ENCODE measurements around the gene SMARCC1.
"Not testable (repeated sequence)": the region's sequence is repeated elsewhere in the genome, so short reads cannot be mapped to it uniquely, and the experiment has no call there.

SMARCC1 gene

GRCh38 chr3:47781685-47782445 lies at the start of gene SMARCC1:
SMARCC1 (minus strand) TSS chr3:47781893; CDS start chr3:47781797, 96 bp downstream.
- Histone ChIP-seq H3K9ac (ENCODE audit: low read depth in 1 of 2, low read length in 2 of 2) (peak within 1 kb of the TSS; percentile 78 to 97), H3K4me1 (ENCODE audit: control insufficient read depth in 1 of 2, insufficient read depth in 2 of 2, low read length in 2 of 2) (peaks cover 15 to 20% of the 10 kb centered on the region in 2 donors), H3K27me3 (ENCODE audit: control insufficient read depth in 1 of 2, insufficient read depth in 2 of 2, low read length in 2 of 2) (no peaks in the 10 kb centered on the region), H3K9me3 (ENCODE audit: control insufficient read depth in 1 of 2, low read length in 2 of 2) (no peaks in the 10 kb centered on the region), H3K4me3 (ENCODE audit: low read depth in 1 of 2, low read length in 2 of 2) (peak within 1 kb of the TSS; percentile 86 to 87), H3K36me3 (ENCODE audit: control insufficient read depth in 1 of 2, insufficient read depth in 2 of 2, low read length in 2 of 2) (no peaks in the 10 kb centered on the region), H3K27ac (ENCODE audit: low read depth, low read length) (peak within 1 kb of the TSS; percentile 90)

- not testable (repeated sequence) for H3K9ac ChIP-seq (ENCODE audit: low read depth in 1 of 2, low read length in 2 of 2); H3K27ac ChIP-seq (ENCODE audit: low read depth, low read length); H3K9me3 ChIP-seq (ENCODE audit: control insufficient read depth in 1 of 2, low read length in 2 of 2); H3K4me3 ChIP-seq (ENCODE audit: low read depth in 1 of 2, low read length in 2 of 2); H3K27me3 ChIP-seq (ENCODE audit: control insufficient read depth in 1 of 2, insufficient read depth in 2 of 2, low read length in 2 of 2)
- H3K36me3 ChIP-seq (ENCODE audit: control insufficient read depth in 1 of 2, insufficient read depth in 2 of 2, low read length in 2 of 2) = peaks cover 10 to 62% of the 10 kb centered on the region in 2 donors
- peaks cover 12 to 13% of the 10 kb centered on the region in 2 donors for H3K4me1 ChIP-seq (ENCODE audit: control insufficient read depth in 1 of 2, insufficient read depth in 2 of 2, low read length in 2 of 2)
Measured at GRCh38 chr3:47829482-47829881, 47.8 kb upstream of the SMARCC1 start.

GRCh38 chr3:47825590-47825989 lies 43.9 kb upstream of the SMARCC1 start:
- no peak overlapping the region for H3K27ac ChIP-seq (ENCODE audit: low read depth, low read length)
- H3K4me3 ChIP-seq (ENCODE audit: low read depth in 1 of 2, low read length in 2 of 2) = peak overlapping the region; percentile 86 to 93
- H3K36me3 ChIP-seq (ENCODE audit: control insufficient read depth in 1 of 2, insufficient read depth in 2 of 2, low read length in 2 of 2) = peaks cover 6 to 24% of the 10 kb centered on the region in 2 donors
- peak overlapping the region; percentile 82 to 92 for H3K9ac ChIP-seq (ENCODE audit: low read depth in 1 of 2, low read length in 2 of 2)
- H3K4me1 ChIP-seq (ENCODE audit: control insufficient read depth in 1 of 2, insufficient read depth in 2 of 2, low read length in 2 of 2) = peaks cover 14 to 16% of the 10 kb centered on the region in 2 donors
- H3K9me3 ChIP-seq (ENCODE audit: control insufficient read depth in 1 of 2, low read length in 2 of 2) = no peaks in the 10 kb centered on the region
- no peaks in the 10 kb centered on the region for H3K27me3 ChIP-seq (ENCODE audit: control insufficient read depth in 1 of 2, insufficient read depth in 2 of 2, low read length in 2 of 2)

- Histone ChIP-seq H3K4me3 (ENCODE audit: low read depth in 1 of 2, low read length in 2 of 2) (peak overlapping the region; percentile 86 to 93), H3K4me1 (ENCODE audit: control insufficient read depth in 1 of 2, insufficient read depth in 2 of 2, low read length in 2 of 2) (peaks cover 14 to 16% of the 10 kb centered on the region in 2 donors), H3K36me3 (ENCODE audit: control insufficient read depth in 1 of 2, insufficient read depth in 2 of 2, low read length in 2 of 2) (peaks cover 6 to 27% of the 10 kb centered on the region in 2 donors), H3K9ac (ENCODE audit: low read depth in 1 of 2, low read length in 2 of 2) (peak overlapping the region; percentile 82 to 92), H3K27me3 (ENCODE audit: control insufficient read depth in 1 of 2, insufficient read depth in 2 of 2, low read length in 2 of 2) (no peaks in the 10 kb centered on the region), H3K9me3 (ENCODE audit: control insufficient read depth in 1 of 2, low read length in 2 of 2) (no peaks in the 10 kb centered on the region), H3K27ac (ENCODE audit: low read depth, low read length) (peak overlapping the region; percentile 36)
Measured at GRCh38 chr3:47824541-47825473, 43.1 kb upstream of the SMARCC1 start.

- H3K4me1 ChIP-seq (ENCODE audit: control insufficient read depth in 1 of 2, insufficient read depth in 2 of 2, low read length in 2 of 2) = no peaks in the 10 kb centered on the region
- no peak overlapping the region for H3K4me3 ChIP-seq (ENCODE audit: low read depth in 1 of 2, low read length in 2 of 2)
- H3K27me3 ChIP-seq (ENCODE audit: control insufficient read depth in 1 of 2, insufficient read depth in 2 of 2, low read length in 2 of 2) = no peaks in the 10 kb centered on the region
- H3K36me3 ChIP-seq (ENCODE audit: control insufficient read depth in 1 of 2, insufficient read depth in 2 of 2, low read length in 2 of 2) = peaks cover 6 to 50% of the 10 kb centered on the region in 2 donors
- no peak overlapping the region for H3K27ac ChIP-seq (ENCODE audit: low read depth, low read length)
- H3K9me3 ChIP-seq (ENCODE audit: control insufficient read depth in 1 of 2, low read length in 2 of 2) = no peaks in the 10 kb centered on the region
- H3K9ac ChIP-seq (ENCODE audit: low read depth in 1 of 2, low read length in 2 of 2) = no peak overlapping the region
Measured at GRCh38 chr3:47817609-47818008, 35.9 kb upstream of the SMARCC1 start.

GRCh38 chr3:47813551-47814177 lies 32.0 kb upstream of the SMARCC1 start:
- peaks cover 21 to 50% of the 10 kb centered on the region in 2 donors for H3K36me3 ChIP-seq (ENCODE audit: control insufficient read depth in 1 of 2, insufficient read depth in 2 of 2, low read length in 2 of 2)
- H3K4me3 ChIP-seq (ENCODE audit: low read depth in 1 of 2, low read length in 2 of 2) = no peak overlapping the region
- no peaks in the 10 kb centered on the region for H3K9me3 ChIP-seq (ENCODE audit: control insufficient read depth in 1 of 2, low read length in 2 of 2)
- H3K9ac ChIP-seq (ENCODE audit: low read depth in 1 of 2, low read length in 2 of 2) = no peak overlapping the region
- no peak overlapping the region for H3K27ac ChIP-seq (ENCODE audit: low read depth, low read length)
- no peaks in the 10 kb centered on the region for H3K4me1 ChIP-seq (ENCODE audit: control insufficient read depth in 1 of 2, insufficient read depth in 2 of 2, low read length in 2 of 2)
- no peaks in the 10 kb centered on the region for H3K27me3 ChIP-seq (ENCODE audit: control insufficient read depth in 1 of 2, insufficient read depth in 2 of 2, low read length in 2 of 2)

- H3K4me3 ChIP-seq (ENCODE audit: low read depth in 1 of 2, low read length in 2 of 2) = no peak overlapping the region
- H3K27ac ChIP-seq (ENCODE audit: low read depth, low read length) = no peak overlapping the region
- H3K9me3 ChIP-seq (ENCODE audit: control insufficient read depth in 1 of 2, low read length in 2 of 2) = no peaks in the 10 kb centered on the region
- H3K9ac ChIP-seq (ENCODE audit: low read depth in 1 of 2, low read length in 2 of 2) = no peak overlapping the region
- peaks cover 4 to 5% of the 10 kb centered on the region in 2 donors for H3K36me3 ChIP-seq (ENCODE audit: control insufficient read depth in 1 of 2, insufficient read depth in 2 of 2, low read length in 2 of 2)
- H3K4me1 ChIP-seq (ENCODE audit: control insufficient read depth in 1 of 2, insufficient read depth in 2 of 2, low read length in 2 of 2) = peaks cover 16 to 21% of the 10 kb centered on the region in 2 donors
- H3K27me3 ChIP-seq (ENCODE audit: control insufficient read depth in 1 of 2, insufficient read depth in 2 of 2, low read length in 2 of 2) = no peaks in the 10 kb centered on the region
Measured at GRCh38 chr3:47804577-47804976, 22.9 kb upstream of the SMARCC1 start.

GRCh38 chr3:47803480-47804025 lies 21.9 kb upstream of the SMARCC1 start:
- Histone ChIP-seq H3K4me1 (ENCODE audit: control insufficient read depth in 1 of 2, insufficient read depth in 2 of 2, low read length in 2 of 2) (peaks cover 16 to 21% of the 10 kb centered on the region in 2 donors), H3K4me3 (ENCODE audit: low read depth in 1 of 2, low read length in 2 of 2) (peak overlapping the region; percentile 86 to 91), H3K9ac (ENCODE audit: low read depth in 1 of 2, low read length in 2 of 2) (peak overlapping the region; percentile 67 to 94), H3K36me3 (ENCODE audit: control insufficient read depth in 1 of 2, insufficient read depth in 2 of 2, low read length in 2 of 2) (peaks cover 0 to 5% of the 10 kb centered on the region in 2 donors), H3K9me3 (ENCODE audit: control insufficient read depth in 1 of 2, low read length in 2 of 2) (no peaks in the 10 kb centered on the region), H3K27me3 (ENCODE audit: control insufficient read depth in 1 of 2, insufficient read depth in 2 of 2, low read length in 2 of 2) (no peaks in the 10 kb centered on the region), H3K27ac (ENCODE audit: low read depth, low read length) (peak overlapping the region; percentile 92)

- Histone ChIP-seq H3K9ac (ENCODE audit: low read depth in 1 of 2, low read length in 2 of 2) (peak within 1 kb of the TSS; percentile 67 to 94), H3K27me3 (ENCODE audit: control insufficient read depth in 1 of 2, insufficient read depth in 2 of 2, low read length in 2 of 2) (no peaks in the 10 kb centered on the region), H3K4me3 (ENCODE audit: low read depth in 1 of 2, low read length in 2 of 2) (peak within 1 kb of the TSS; percentile 86 to 91), H3K4me1 (ENCODE audit: control insufficient read depth in 1 of 2, insufficient read depth in 2 of 2, low read length in 2 of 2) (peaks cover 16 to 21% of the 10 kb centered on the region in 2 donors), H3K9me3 (ENCODE audit: control insufficient read depth in 1 of 2, low read length in 2 of 2) (no peaks in the 10 kb centered on the region), H3K27ac (ENCODE audit: low read depth, low read length) (peak within 1 kb of the TSS; percentile 92), H3K36me3 (ENCODE audit: control insufficient read depth in 1 of 2, insufficient read depth in 2 of 2, low read length in 2 of 2) (peaks cover 0 to 5% of the 10 kb centered on the region in 2 donors)
Measured at GRCh38 chr3:47802734-47803479, 21.2 kb upstream of the SMARCC1 start, which contains the start of gene DHX30. DHX30 (plus strand) TSS chr3:47803138; CDS start chr3:47810684, 7,546 bp downstream.
